ENCODE measurements around the gene MARK3. TPM values are rescaled to one million over a fixed set of nuclear protein-coding genes. Genes with fewer than 3 reads are reported as not detected.

MARK3 gene
- total RNA-seq, 1 experiment from 2014 or later: 72.5 TPM

DNA sequence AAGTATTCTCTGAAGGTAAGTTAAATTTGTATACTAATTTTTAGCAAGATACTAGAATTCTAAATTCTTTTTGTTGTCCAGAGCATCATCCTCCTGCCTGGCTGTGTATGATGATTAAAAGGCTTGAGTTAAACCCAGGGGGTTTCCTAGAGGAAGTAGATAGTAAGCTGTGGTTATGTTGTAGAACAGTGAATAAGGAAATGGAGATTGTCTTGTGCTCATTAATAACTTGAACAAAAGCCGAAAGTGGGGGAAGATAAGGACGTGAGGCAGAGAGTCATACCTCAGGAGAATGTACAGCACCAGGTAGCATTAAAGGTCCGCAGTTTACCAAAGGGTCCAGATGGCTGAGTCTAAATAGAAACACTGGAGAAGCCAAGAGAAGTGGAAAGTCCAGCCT, 95.4 kb downstream of the MARK3 start:
- TF ChIP-seq JUND (IDR thresholded peaks at IDR 0.05): no peak
- TF ChIP-seq POLR2A (IDR thresholded peaks at IDR 0.05; ENCODE audit: borderline replicate concordance, extremely low read depth, insufficient read depth, insufficient read length): no peak
- TF ChIP-seq, protein P1, sequence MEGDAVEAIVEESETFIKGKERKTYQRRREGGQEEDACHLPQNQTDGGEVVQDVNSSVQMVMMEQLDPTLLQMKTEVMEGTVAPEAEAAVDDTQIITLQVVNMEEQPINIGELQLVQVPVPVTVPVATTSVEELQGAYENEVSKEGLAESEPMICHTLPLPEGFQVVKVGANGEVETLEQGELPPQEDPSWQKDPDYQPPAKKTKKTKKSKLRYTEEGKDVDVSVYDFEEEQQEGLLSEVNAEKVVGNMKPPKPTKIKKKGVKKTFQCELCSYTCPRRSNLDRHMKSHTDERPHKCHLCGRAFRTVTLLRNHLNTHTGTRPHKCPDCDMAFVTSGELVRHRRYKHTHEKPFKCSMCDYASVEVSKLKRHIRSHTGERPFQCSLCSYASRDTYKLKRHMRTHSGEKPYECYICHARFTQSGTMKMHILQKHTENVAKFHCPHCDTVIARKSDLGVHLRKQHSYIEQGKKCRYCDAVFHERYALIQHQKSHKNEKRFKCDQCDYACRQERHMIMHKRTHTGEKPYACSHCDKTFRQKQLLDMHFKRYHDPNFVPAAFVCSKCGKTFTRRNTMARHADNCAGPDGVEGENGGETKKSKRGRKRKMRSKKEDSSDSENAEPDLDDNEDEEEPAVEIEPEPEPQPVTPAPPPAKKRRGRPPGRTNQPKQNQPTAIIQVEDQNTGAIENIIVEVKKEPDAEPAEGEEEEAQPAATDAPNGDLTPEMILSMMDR (IDR thresholded peaks at IDR 0.05 in 2 of 3, conservative IDR thresholded peaks at IDR 0.05 in 1 of 3; ENCODE audit: borderline replicate concordance in 1 of 3, insufficient read depth in 1 of 3, low read depth in 2 of 3, low read length in 2 of 3): no peak
- CTCF ChIA-PET: no interaction called here
- no TSS peak for BruUV-seq (replicated peaks)

DNA sequence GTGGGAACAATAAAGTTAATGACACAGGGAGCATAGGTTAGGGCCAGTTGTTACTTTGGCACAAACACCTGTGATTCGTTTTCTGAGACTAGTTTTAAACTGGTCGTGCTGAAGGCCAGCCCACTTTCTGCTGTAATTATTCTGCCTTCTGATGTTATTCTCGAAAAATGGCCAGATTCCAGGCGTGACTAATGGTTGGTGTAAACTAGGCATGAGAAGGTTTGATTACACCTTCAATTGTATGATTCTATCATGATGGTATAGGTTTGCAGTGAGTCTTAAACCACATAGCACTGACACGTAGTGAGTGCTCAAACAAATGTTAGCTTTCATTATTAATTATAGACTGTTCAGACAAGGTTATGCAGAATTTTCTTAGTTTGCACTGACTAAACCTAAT, 98.4 kb downstream of the MARK3 start:
- H3K36me3 ChIP-seq (ENCODE audit: control insufficient read depth in 1 of 2, insufficient read depth in 2 of 2, low read length in 2 of 2): peaks cover 28 to 30% of the 10 kb centered on the region in 2 experiments; a peak in 3 of 4 replicates
- intact Hi-C loops (cut with micrococcal nuclease): no loop called here
- CTCF ChIA-PET: no interaction called here
- no peaks in the 10 kb centered on the region for H3K9me3 ChIP-seq (ENCODE audit: control insufficient read depth in 1 of 2, insufficient read depth in 1 of 2, low read depth in 1 of 2, low read length in 2 of 2)
- H3K4me3 ChIP-seq (replicated peaks in 1 of 2; ENCODE audit: low read depth in 1 of 2, low read length in 2 of 2): no peak overlapping the region
- BruUV-seq (replicated peaks): no TSS peak
- POLR2A ChIA-PET: no interaction called here
- RAD21 ChIA-PET (ENCODE audit: low non-redundant PET in 1 of 2, low total read pairs in 2 of 2, uncharacterized antibody in 2 of 2, unreplicated experiment in 2 of 2): no interaction called here
- no peaks in the 10 kb centered on the region for H3K9me2 ChIP-seq (ENCODE audit: insufficient read depth)
- DNase-seq (ENCODE audit: low read depth, low spot score) (no peak), ATAC-seq (no peak)
- H3K79me2 ChIP-seq (ENCODE audit: insufficient read depth, low read length): no peaks in the 10 kb centered on the region
- no peak overlapping the region for H2AFZ ChIP-seq (ENCODE audit: low read depth, low read length, poor library complexity, severe bottlenecking)
- H3K27ac ChIP-seq (ENCODE audit: low read depth, low read length): no peak overlapping the region
- no peak overlapping the region for H3K9ac ChIP-seq (ENCODE audit: low read length)
- H4K20me1 ChIP-seq (ENCODE audit: insufficient read depth): no peaks in the 10 kb centered on the region
- no peaks in the 10 kb centered on the region for H3K4me1 ChIP-seq (ENCODE audit: control insufficient read depth in 1 of 2, insufficient read depth in 2 of 2, low read length in 2 of 2)
- H3K27me3 ChIP-seq (ENCODE audit: insufficient read depth, low read length): no peaks in the 10 kb centered on the region
- no peak overlapping the region for H3K4me2 ChIP-seq (ENCODE audit: low read length)
- TF ChIP-seq, protein P2, sequence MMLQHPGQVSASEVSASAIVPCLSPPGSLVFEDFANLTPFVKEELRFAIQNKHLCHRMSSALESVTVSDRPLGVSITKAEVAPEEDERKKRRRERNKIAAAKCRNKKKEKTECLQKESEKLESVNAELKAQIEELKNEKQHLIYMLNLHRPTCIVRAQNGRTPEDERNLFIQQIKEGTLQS (IDR thresholded peaks at IDR 0.05): no peak
- no peak for TF ChIP-seq SRF (IDR thresholded peaks at IDR 0.05; ENCODE audit: low read depth)
- TF ChIP-seq POLR2A (IDR thresholded peaks at IDR 0.05; ENCODE audit: borderline replicate concordance, extremely low read depth, insufficient read depth, insufficient read length): no peak
- TF ChIP-seq FOSL1 (IDR thresholded peaks at IDR 0.05; ENCODE audit: low read depth): no peak
- no peak for TF ChIP-seq JUND (IDR thresholded peaks at IDR 0.05)
- TF ChIP-seq ELF1 (IDR thresholded peaks at IDR 0.05; ENCODE audit: borderline replicate concordance, low read depth): no peak
- TF ChIP-seq EGR1 (IDR thresholded peaks at IDR 0.05; ENCODE audit: low read depth): no peak
- TF ChIP-seq, protein P3, sequence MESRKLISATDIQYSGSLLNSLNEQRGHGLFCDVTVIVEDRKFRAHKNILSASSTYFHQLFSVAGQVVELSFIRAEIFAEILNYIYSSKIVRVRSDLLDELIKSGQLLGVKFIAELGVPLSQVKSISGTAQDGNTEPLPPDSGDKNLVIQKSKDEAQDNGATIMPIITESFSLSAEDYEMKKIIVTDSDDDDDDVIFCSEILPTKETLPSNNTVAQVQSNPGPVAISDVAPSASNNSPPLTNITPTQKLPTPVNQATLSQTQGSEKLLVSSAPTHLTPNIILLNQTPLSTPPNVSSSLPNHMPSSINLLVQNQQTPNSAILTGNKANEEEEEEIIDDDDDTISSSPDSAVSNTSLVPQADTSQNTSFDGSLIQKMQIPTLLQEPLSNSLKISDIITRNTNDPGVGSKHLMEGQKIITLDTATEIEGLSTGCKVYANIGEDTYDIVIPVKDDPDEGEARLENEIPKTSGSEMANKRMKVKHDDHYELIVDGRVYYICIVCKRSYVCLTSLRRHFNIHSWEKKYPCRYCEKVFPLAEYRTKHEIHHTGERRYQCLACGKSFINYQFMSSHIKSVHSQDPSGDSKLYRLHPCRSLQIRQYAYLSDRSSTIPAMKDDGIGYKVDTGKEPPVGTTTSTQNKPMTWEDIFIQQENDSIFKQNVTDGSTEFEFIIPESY (IDR thresholded peaks at IDR 0.05; ENCODE audit: extremely low read depth, insufficient replicate concordance, low read length): no peak
- no peak for TF ChIP-seq CEBPB (IDR thresholded peaks at IDR 0.05; ENCODE audit: low read depth)
- no peak for TF ChIP-seq RAD21 (IDR thresholded peaks at IDR 0.05; ENCODE audit: low read depth)
- TF ChIP-seq, protein P4, sequence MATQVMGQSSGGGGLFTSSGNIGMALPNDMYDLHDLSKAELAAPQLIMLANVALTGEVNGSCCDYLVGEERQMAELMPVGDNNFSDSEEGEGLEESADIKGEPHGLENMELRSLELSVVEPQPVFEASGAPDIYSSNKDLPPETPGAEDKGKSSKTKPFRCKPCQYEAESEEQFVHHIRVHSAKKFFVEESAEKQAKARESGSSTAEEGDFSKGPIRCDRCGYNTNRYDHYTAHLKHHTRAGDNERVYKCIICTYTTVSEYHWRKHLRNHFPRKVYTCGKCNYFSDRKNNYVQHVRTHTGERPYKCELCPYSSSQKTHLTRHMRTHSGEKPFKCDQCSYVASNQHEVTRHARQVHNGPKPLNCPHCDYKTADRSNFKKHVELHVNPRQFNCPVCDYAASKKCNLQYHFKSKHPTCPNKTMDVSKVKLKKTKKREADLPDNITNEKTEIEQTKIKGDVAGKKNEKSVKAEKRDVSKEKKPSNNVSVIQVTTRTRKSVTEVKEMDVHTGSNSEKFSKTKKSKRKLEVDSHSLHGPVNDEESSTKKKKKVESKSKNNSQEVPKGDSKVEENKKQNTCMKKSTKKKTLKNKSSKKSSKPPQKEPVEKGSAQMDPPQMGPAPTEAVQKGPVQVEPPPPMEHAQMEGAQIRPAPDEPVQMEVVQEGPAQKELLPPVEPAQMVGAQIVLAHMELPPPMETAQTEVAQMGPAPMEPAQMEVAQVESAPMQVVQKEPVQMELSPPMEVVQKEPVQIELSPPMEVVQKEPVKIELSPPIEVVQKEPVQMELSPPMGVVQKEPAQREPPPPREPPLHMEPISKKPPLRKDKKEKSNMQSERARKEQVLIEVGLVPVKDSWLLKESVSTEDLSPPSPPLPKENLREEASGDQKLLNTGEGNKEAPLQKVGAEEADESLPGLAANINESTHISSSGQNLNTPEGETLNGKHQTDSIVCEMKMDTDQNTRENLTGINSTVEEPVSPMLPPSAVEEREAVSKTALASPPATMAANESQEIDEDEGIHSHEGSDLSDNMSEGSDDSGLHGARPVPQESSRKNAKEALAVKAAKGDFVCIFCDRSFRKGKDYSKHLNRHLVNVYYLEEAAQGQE (IDR thresholded peaks at IDR 0.05; ENCODE audit: low read depth): no peak
- no peak for TF ChIP-seq ZFX (IDR thresholded peaks at IDR 0.05)
- no peak for TF ChIP-seq CBX3 (IDR thresholded peaks at IDR 0.05; ENCODE audit: low read depth)

More for the DNA sequence above, 95.4 kb downstream of the MARK3 start:
- Histone ChIP-seq H3K4me2 (ENCODE audit: low read length) (no peak overlapping the region), H4K20me1 (ENCODE audit: insufficient read depth) (no peaks in the 10 kb centered on the region), H3K9me2 (ENCODE audit: insufficient read depth) (no peaks in the 10 kb centered on the region), H3K79me2 (ENCODE audit: insufficient read depth, low read length) (no peaks in the 10 kb centered on the region), H3K36me3 (ENCODE audit: control insufficient read depth in 1 of 2, insufficient read depth in 2 of 2, low read length in 2 of 2) (peaks cover 35 to 38% of the 10 kb centered on the region in 2 experiments), H3K4me3 (replicated peaks in 1 of 2; ENCODE audit: low read depth in 1 of 2, low read length in 2 of 2) (no peak overlapping the region), H3K27ac (ENCODE audit: low read depth, low read length) (no peak overlapping the region), H3K27me3 (ENCODE audit: insufficient read depth, low read length) (no peaks in the 10 kb centered on the region), H3K9ac (ENCODE audit: low read length) (no peak overlapping the region), H3K4me1 (ENCODE audit: control insufficient read depth in 1 of 2, insufficient read depth in 2 of 2, low read length in 2 of 2) (peaks cover 0 to 6% of the 10 kb centered on the region in 2 experiments; a peak in 1 of 4 replicates), H3K9me3 (ENCODE audit: control insufficient read depth in 1 of 2, insufficient read depth in 1 of 2, low read depth in 1 of 2, low read length in 2 of 2) (no peaks in the 10 kb centered on the region), H2AFZ (ENCODE audit: low read depth, low read length, poor library complexity, severe bottlenecking) (no peak overlapping the region)
- intact Hi-C loops (cut with micrococcal nuclease): no loop called here
- no peak for ATAC-seq
- RAD21 ChIA-PET (ENCODE audit: low non-redundant PET in 1 of 2, low total read pairs in 2 of 2, uncharacterized antibody in 2 of 2, unreplicated experiment in 2 of 2): no interaction called here
- no peak for DNase-seq (ENCODE audit: low read depth, low spot score)
- POLR2A ChIA-PET: no interaction called here
